HepG2 (cell line): ENCODE data around the gene SOCS3. TPM values are rescaled to one million over a fixed set of nuclear protein-coding genes. Genes with fewer than 3 reads are reported as not detected.
A peak's percentile ranks its signal among the peaks of the same experiment; 100 is the strongest.

Experiments
- AFF4 ChIP-seq: sonication (generic); formaldehyde crosslinking; IDR thresholded peaks from 2 replicates; pipeline ENCODE4 v1.4.0; 2020; ENCODE audit warnings: missing genetic modification reagents
- ARNTL ChIP-seq: sonication (generic); formaldehyde crosslinking; IDR thresholded peaks from 2 replicates; pipeline ENCODE4 v1.4.0; 2020; ENCODE audit warnings: mild to moderate bottlenecking, missing genetic modification reagents
- BORCS8-MEF2B ChIP-seq: sonication (generic); formaldehyde crosslinking; IDR thresholded peaks from 2 replicates; pipeline ENCODE4 v1.8.0; 2022; ENCODE audit warnings: mild to moderate bottlenecking, missing genetic modification reagents
- HMGXB4 ChIP-seq, 2 experiments: sonication (generic) in 1 of 2; formaldehyde crosslinking in 1 of 2; IDR thresholded peaks; 2 replicates each; pipeline versions ENCODE4 v1.4.0 to v1.6.1; 2018 to 2020; ENCODE audit warnings: missing genetic modification reagents in 2 of 2, borderline replicate concordance in 1 of 2, low read depth in 1 of 2, mild to moderate bottlenecking in 1 of 2, missing biosample characterization in 1 of 2
- HNRNPUL1 ChIP-seq: fragments of 200-400 bp; formaldehyde crosslinking; IDR thresholded peaks from 2 replicates; pipeline ENCODE4 v1.6.1; 2017; ENCODE audit warnings: low read depth, mild to moderate bottlenecking, low read length, moderate library complexity
- IRF9 ChIP-seq: sonication (generic); formaldehyde crosslinking; IDR thresholded peaks from 2 replicates; pipeline ENCODE4 v1.8.0; 2022; ENCODE audit warnings: missing genetic modification reagents, mild to moderate bottlenecking, borderline replicate concordance
- KLF13 ChIP-seq: sonication (generic); formaldehyde crosslinking; IDR thresholded peaks from 2 replicates; pipeline ENCODE4 v1.4.0; 2020; ENCODE audit warnings: mild to moderate bottlenecking, missing genetic modification reagents
- NR2F2 ChIP-seq: IDR thresholded peaks from 2 replicates; pipeline ENCODE4 v1.6.1; 2012; ENCODE audit warnings: low read depth, inconsistent platforms, borderline replicate concordance
- NR3C1 ChIP-seq: sonication (generic); formaldehyde crosslinking; IDR thresholded peaks from 2 replicates; pipeline ENCODE4 v1.4.0; 2020; ENCODE audit warnings: missing genetic modification reagents
- PAX8 ChIP-seq: sonication (generic); formaldehyde crosslinking; IDR thresholded peaks from 2 replicates; pipeline ENCODE4 v1.8.0; 2022; ENCODE audit warnings: mild to moderate bottlenecking, missing genetic modification reagents, borderline replicate concordance
- SMAD1 ChIP-seq: sonication (generic); formaldehyde crosslinking; IDR thresholded peaks from 2 replicates; pipeline ENCODE4 v1.4.0; 2020; ENCODE audit warnings: missing genetic modification reagents, low read depth, mild to moderate bottlenecking, borderline replicate concordance
- THAP7 ChIP-seq: sonication (generic); formaldehyde crosslinking; IDR thresholded peaks from 2 replicates; pipeline ENCODE4 v1.8.1; 2023; ENCODE audit warnings: mild to moderate bottlenecking, missing genetic modification reagents
- ZBTB26 ChIP-seq: IDR thresholded peaks from 2 replicates; pipeline ENCODE4 v1.6.1; 2016; ENCODE audit warnings: missing compliant biosample characterization, missing genetic modification reagents, borderline replicate concordance
- ZBTB44 ChIP-seq: sonication (generic); formaldehyde crosslinking; IDR thresholded peaks from 2 replicates; pipeline ENCODE4 v1.4.0; 2020; ENCODE audit warnings: missing genetic modification reagents
- ZFP36L2 ChIP-seq: sonication (generic); formaldehyde crosslinking; IDR thresholded peaks from 2 replicates; pipeline ENCODE4 v1.4.0; 2020; ENCODE audit warnings: missing genetic modification reagents
- ZFY ChIP-seq: sonication (generic); formaldehyde crosslinking; IDR thresholded peaks from 2 replicates; pipeline ENCODE4 v1.4.0; 2020; ENCODE audit warnings: missing genetic modification reagents
- ZIK1 ChIP-seq: sonication (generic); formaldehyde crosslinking; IDR thresholded peaks from 2 replicates; pipeline ENCODE4 v1.5.0; 2020; ENCODE audit warnings: mild to moderate bottlenecking, low read depth, missing genetic modification reagents, borderline replicate concordance
- ZMYM2 ChIP-seq: sonication (generic); formaldehyde crosslinking; IDR thresholded peaks from 2 replicates; pipeline ENCODE4 v1.8.0; 2022; ENCODE audit warnings: mild to moderate bottlenecking, missing genetic modification reagents
- ZNF101 ChIP-seq: sonication (generic); formaldehyde crosslinking; IDR thresholded peaks from 2 replicates; pipeline ENCODE4 v1.4.0; 2020; ENCODE audit warnings: mild to moderate bottlenecking, low read depth, missing genetic modification reagents, borderline replicate concordance
- ZNF564 ChIP-seq: sonication (generic); formaldehyde crosslinking; IDR thresholded peaks from 2 replicates; pipeline ENCODE4 v1.8.1; 2023; ENCODE audit warnings: mild to moderate bottlenecking, missing genetic modification reagents
- polyA plus RNA-seq, 8 experiments: library from polyadenylated mRNA; depleted of rRNA in 3 of 8; stranded (reverse) in 7 of 8; unstranded in 1 of 8; fragments of >200 nt; fragmentation: Illumina TruSeq in 4 of 8; extraction: Trizol in 4 of 8; gene quantifications; 2 replicates each; pipeline versions ENCODE4 v1.2.1 to v1.2.3, GENCODE V29; 2011 to 2016; ENCODE audit warnings: low read depth in 4 of 8, missing spikeins in 1 of 8, mixed read lengths in 1 of 8; ENCODE audit not compliant: insufficient read depth in 1 of 8
- total RNA-seq, 5 experiments: library from RNA; depleted of rRNA; stranded (reverse); fragments of >200 nt; fragmentation: Illumina TruSeq; extraction: Trizol; gene quantifications; 2 replicates each; pipeline ENCODE4 v1.2.3, GENCODE V29; 2016; ENCODE audit warnings: low read depth in 1 of 5

Gene SOCS3
- total and polyA plus RNA-seq, 2 of the 13 experiments (the other 11 are each of a cell fraction or from before 2014, with no cell fraction given), result 0.77 to 2.4 TPM

- TF ChIP-seq ZBTB44 (CRISPR knock-in tag) (no peak), NR3C1 (CRISPR knock-in tag) (no peak), THAP7 (no peak), KLF13 (CRISPR knock-in tag) (no peak), ZMYM2 (CRISPR knock-in tag) (no peak), ZNF564 (CRISPR knock-in tag) (no peak), HNRNPUL1 (no peak), IRF9 (CRISPR knock-in tag) (no peak; the same call in 1 of the 2 replicates), ARNTL (CRISPR knock-in tag) (no peak), ZIK1 (CRISPR knock-in tag) (no peak), ZFP36L2 (no peak), HMGXB4 (CRISPR knock-in tag; IDR thresholded peaks at IDR 0.05; ENCODE audit: borderline replicate concordance in 1 of 2, low read depth in 1 of 2) (no peak), AFF4 (CRISPR knock-in tag) (no peak), NR2F2 (0 out of 2 replicates have a peak, but pooled peaks have one; percentile 49), ZBTB26 (CRISPR knock-in tag) (no peak), ZNF101 (no peak), ZFY (CRISPR knock-in tag) (no peak), SMAD1 (CRISPR knock-in tag) (no peak), PAX8 (CRISPR knock-in tag) (no peak), BORCS8-MEF2B (CRISPR knock-in tag) (no peak)
Observed at GRCh38 chr17:78399693-78400144, 39.8 kb upstream of the SOCS3 start (continued).
